Measurements from ENCODE around the gene PPFIA2.

PPFIA2 gene

GRCh38 chr12:81333812-81334211 lies 425.3 kb downstream of the PPFIA2 start:
- no peak for DNase-seq

- DNase-seq, result no peak
Observed at GRCh38 chr12:81332054-81332453, 427.1 kb downstream of the PPFIA2 start.

- DNase-seq, result no peak
Observed at GRCh38 chr12:81330480-81330879, 428.7 kb downstream of the PPFIA2 start.

- DNase-seq, result no peak
Observed at GRCh38 chr12:81329085-81329484, 430.1 kb downstream of the PPFIA2 start.

- no peak for DNase-seq
Observed at GRCh38 chr12:81327425-81327824, 431.7 kb downstream of the PPFIA2 start.

- no peak for DNase-seq
Observed at GRCh38 chr12:81325086-81325485, 434.1 kb downstream of the PPFIA2 start.

- DNase-seq, result no peak
Observed at GRCh38 chr12:81314903-81315531, 444.1 kb downstream of the PPFIA2 start.

GRCh38 chr12:81303935-81304334 lies 455.2 kb downstream of the PPFIA2 start:
- no peak for DNase-seq

- no peak for DNase-seq
Observed at GRCh38 chr12:81300454-81300853, 458.7 kb downstream of the PPFIA2 start.

GRCh38 chr12:81297601-81298000 lies 461.5 kb downstream of the PPFIA2 start:
- no peak for DNase-seq

- no peak for DNase-seq
Observed at GRCh38 chr12:81296556-81297305, 462.4 kb downstream of the PPFIA2 start.

GRCh38 chr12:81295251-81295650 lies 463.9 kb downstream of the PPFIA2 start:
- no peak for DNase-seq

GRCh38 chr12:81294325-81295190 lies 464.6 kb downstream of the PPFIA2 start:
- DNase-seq, result no peak

GRCh38 chr12:81288651-81289050 lies 470.5 kb downstream of the PPFIA2 start:
- DNase-seq, result no peak

- no peak for DNase-seq
Observed at GRCh38 chr12:81284137-81284536, 475.0 kb downstream of the PPFIA2 start.

- DNase-seq, result peak; percentile 70
Observed at GRCh38 chr12:81274637-81275529, 484.3 kb downstream of the PPFIA2 start.

- no peak for DNase-seq
Observed at GRCh38 chr12:81270385-81270784, 488.8 kb downstream of the PPFIA2 start.

GRCh38 chr12:81263072-81263471 lies 496.1 kb downstream of the PPFIA2 start:
- no peak for DNase-seq

GRCh38 chr12:81261508-81262207 lies 497.5 kb downstream of the PPFIA2 start:
- no peak for DNase-seq

- no peak for DNase-seq
Observed at GRCh38 chr12:81259360-81259759, 499.8 kb downstream of the PPFIA2 start.

GRCh38 chr12:81257947-81258551 lies 501.1 kb downstream of the PPFIA2 start:
- DNase-seq, result peak; percentile 87
